Tibial artery (tissue), 4 donors: ENCODE measurements around the gene ZGLP1.

Experiments used
- DNase-seq, 2 donors: peaks; one replicate each; pipeline ENCODE4 v3.0.0-alpha.2; 2019
- H3K27ac ChIP-seq, 2 donors: fragments of 200-600 bp; sonication (generic) in 1 of 2; 1 replicate in 1 of 2; 2 replicates in 1 of 2; pipeline ENCODE4 v1.5.1; 2018 to 2019; ENCODE audit warnings: mild to moderate bottlenecking in 1 of 2
- H3K27me3 ChIP-seq, 2 donors: fragments of 200-600 bp; sonication (generic) in 1 of 2; one replicate each; pipeline versions ENCODE4 v1.5.1 to v1.6.0; 2016 to 2019
- H3K36me3 ChIP-seq, 3 donors: fragments of 200-600 bp; sonication (generic) in 2 of 3; one replicate each; pipeline ENCODE4 v1.5.1; 2016 to 2019; ENCODE audit warnings: mild to moderate bottlenecking in 2 of 3
- H3K4me1 ChIP-seq, 4 donors: fragments of 200-600 bp; sonication (generic) in 2 of 4; 1 replicate in 3 of 4; 2 replicates in 1 of 4; pipeline ENCODE4 v1.5.1; 2016 to 2019
- H3K4me3 ChIP-seq, 2 donors: fragments of 200-600 bp; sonication (generic) in 1 of 2; 1 replicate in 1 of 2; 2 replicates in 1 of 2; pipeline ENCODE4 v1.5.1; 2018 to 2019; ENCODE audit warnings: mild to moderate bottlenecking in 2 of 2
- H3K9me3 ChIP-seq, 3 donors: fragments of 200-600 bp; sonication (generic) in 1 of 3; one replicate each; pipeline ENCODE4 v1.5.1; 2016 to 2019
- intact Hi-C: fragments of 100-400 bp; cut with DNase I; formaldehyde crosslinking; loops from one replicate; pipeline ENCODE4 v1.15.0; 2023; ENCODE audit warnings: low total_unique reads
- TF ChIP-seq, protein P1 (sequence below), 2 experiments: fragments of 200-600 bp in 1 of 2; fragments of 450-650 bp in 1 of 2; IDR thresholded peaks; one replicate each; pipeline ENCODE4 v1.5.1; 2017 to 2019; ENCODE audit warnings: antibody characterized with exemption in 2 of 2, mild to moderate bottlenecking in 1 of 2, moderate library complexity in 1 of 2

The ZGLP1 gene

DNA sequence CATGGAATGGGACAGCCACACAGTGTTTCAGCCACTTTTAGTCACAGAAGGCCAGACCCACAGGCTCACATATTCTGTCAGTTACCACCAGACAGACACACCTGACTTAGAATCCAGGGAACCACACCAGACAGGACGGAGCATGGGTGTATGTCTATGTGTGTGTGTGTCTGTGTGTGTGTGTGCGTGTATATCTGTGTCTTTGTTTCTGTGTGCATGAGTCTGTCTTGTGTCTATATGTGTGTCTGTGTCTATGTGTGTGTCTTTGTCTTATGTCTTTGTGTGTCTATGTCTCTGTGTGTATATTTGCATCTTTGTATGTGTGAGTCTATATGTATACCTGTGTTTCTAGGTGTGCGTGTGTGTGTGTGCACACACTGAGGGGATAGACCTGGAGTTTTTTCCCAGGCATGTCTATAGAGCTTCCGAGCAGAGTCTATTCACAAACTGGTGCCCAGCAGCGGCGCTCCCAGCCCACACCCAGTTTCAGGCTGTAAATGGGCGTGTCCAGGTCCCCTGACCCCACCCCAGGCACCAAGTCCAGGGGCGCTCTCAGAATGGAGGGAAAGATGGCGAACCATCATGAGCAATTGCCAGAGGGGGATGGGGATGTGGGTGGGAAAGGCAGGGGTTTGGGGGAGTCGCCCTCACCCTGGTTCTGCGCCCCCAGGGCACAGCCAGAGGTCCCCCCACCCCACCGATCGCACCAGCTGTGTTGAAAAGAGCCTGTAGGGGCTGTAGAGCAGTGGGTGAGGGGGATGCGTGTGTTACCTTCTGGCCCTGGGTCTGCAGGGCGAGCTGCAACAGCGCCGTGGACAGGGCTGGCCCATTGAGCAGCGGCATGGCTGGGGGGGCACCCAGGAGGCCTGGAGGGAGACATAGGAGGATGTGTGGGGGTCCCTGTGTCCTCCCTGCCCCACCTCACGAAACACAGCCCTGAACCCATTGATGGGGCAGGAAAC lies 12.5 kb upstream of the ZGLP1 start:
- DNase-seq: no peak
- intact Hi-C loops: no loop called here
- TF ChIP-seq, protein P1, sequence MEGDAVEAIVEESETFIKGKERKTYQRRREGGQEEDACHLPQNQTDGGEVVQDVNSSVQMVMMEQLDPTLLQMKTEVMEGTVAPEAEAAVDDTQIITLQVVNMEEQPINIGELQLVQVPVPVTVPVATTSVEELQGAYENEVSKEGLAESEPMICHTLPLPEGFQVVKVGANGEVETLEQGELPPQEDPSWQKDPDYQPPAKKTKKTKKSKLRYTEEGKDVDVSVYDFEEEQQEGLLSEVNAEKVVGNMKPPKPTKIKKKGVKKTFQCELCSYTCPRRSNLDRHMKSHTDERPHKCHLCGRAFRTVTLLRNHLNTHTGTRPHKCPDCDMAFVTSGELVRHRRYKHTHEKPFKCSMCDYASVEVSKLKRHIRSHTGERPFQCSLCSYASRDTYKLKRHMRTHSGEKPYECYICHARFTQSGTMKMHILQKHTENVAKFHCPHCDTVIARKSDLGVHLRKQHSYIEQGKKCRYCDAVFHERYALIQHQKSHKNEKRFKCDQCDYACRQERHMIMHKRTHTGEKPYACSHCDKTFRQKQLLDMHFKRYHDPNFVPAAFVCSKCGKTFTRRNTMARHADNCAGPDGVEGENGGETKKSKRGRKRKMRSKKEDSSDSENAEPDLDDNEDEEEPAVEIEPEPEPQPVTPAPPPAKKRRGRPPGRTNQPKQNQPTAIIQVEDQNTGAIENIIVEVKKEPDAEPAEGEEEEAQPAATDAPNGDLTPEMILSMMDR (IDR thresholded peaks at IDR 0.05): no peak
- no peak overlapping the region for H3K4me3 ChIP-seq
- H3K36me3 ChIP-seq: peaks cover 79 to 100% (median 91%) of the 10 kb centered on the region in 3 donors
- no peak overlapping the region for H3K27ac ChIP-seq
- no peaks in the 10 kb centered on the region for H3K4me1 ChIP-seq
- H3K9me3 ChIP-seq: no peaks in the 10 kb centered on the region
- no peaks in the 10 kb centered on the region for H3K27me3 ChIP-seq

DNA sequence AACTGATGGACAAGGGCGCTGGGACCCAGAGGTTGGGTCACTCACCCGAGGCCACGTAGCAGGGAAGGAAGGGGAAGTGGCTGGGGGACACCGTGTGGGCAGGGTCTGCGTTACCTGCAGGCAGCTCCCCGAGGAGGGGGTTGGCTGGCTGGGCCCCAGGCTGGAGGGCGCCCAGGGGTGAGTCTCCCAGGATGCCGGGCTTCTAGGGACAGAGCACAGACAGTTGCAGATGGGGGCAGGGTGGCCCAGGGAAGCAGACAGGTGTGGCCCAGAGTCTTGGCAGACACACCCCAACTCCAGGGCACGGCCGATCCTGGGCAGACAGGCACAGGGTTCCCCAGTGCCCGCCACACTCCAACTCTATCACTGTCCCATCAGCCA lies 11.8 kb upstream of the ZGLP1 start:
- H3K27ac ChIP-seq: no peak overlapping the region
- no peaks in the 10 kb centered on the region for H3K27me3 ChIP-seq
- TF ChIP-seq, protein P1 (IDR thresholded peaks at IDR 0.05): no peak
- peaks cover 0 to 2% (median 0%) of the 10 kb centered on the region in 4 donors for H3K4me1 ChIP-seq
- H3K9me3 ChIP-seq: no peaks in the 10 kb centered on the region
- peaks cover 73 to 100% (median 87%) of the 10 kb centered on the region in 3 donors for H3K36me3 ChIP-seq
- H3K4me3 ChIP-seq: no peak overlapping the region
- no peak for DNase-seq
- intact Hi-C loops: no loop called here

DNA sequence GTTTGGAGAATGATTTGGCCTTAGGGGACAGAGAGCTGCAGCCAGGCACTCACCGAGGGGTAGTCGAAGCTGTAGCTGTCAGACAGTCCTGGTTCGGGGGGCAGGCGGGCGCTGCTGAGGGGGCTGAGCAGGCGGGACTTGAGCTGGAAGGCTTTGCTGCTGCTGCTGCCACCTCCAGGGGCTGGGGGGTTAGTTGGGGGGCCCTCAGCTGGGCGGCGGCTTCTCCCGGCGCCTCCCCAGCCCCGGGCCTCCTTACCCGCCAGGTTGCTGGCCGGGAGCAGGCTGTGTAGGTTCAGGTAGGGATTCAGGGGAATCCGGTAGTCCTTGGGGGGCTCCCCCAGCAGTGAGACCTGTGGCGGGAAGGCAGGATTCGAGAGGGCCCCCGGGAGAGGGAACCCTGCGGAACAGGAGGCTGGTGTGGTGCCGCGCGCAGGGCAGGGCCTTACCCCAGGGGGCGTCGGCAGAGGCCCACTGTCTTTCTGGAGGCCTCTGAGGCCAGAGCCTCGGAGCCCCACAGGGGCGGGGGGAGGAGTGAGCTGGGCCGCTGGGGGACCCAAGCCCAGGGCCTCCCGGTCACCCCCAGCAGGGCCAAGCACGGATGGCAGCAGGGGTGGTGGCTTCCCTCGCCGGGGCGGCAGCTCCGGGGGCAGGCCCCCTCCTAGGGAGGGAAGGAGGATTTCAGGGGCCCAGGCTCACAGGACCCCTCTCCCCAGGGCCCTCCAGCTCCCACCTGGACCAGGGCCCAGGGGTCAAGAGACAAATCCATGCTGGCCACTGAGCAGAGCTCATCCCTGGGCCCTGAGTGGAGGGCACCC lies 11.2 kb upstream of the ZGLP1 start:
- peaks cover 67 to 94% (median 81%) of the 10 kb centered on the region in 3 donors for H3K36me3 ChIP-seq
- intact Hi-C loops: no loop called here
- H3K27me3 ChIP-seq: no peaks in the 10 kb centered on the region
- no peak overlapping the region for H3K27ac ChIP-seq
- DNase-seq: no peak
- peaks cover 0 to 8% (median 5%) of the 10 kb centered on the region in 4 donors for H3K4me1 ChIP-seq
- no peak overlapping the region for H3K4me3 ChIP-seq
- no peaks in the 10 kb centered on the region for H3K9me3 ChIP-seq
- TF ChIP-seq, protein P1 (IDR thresholded peaks at IDR 0.05): no peak

DNA sequence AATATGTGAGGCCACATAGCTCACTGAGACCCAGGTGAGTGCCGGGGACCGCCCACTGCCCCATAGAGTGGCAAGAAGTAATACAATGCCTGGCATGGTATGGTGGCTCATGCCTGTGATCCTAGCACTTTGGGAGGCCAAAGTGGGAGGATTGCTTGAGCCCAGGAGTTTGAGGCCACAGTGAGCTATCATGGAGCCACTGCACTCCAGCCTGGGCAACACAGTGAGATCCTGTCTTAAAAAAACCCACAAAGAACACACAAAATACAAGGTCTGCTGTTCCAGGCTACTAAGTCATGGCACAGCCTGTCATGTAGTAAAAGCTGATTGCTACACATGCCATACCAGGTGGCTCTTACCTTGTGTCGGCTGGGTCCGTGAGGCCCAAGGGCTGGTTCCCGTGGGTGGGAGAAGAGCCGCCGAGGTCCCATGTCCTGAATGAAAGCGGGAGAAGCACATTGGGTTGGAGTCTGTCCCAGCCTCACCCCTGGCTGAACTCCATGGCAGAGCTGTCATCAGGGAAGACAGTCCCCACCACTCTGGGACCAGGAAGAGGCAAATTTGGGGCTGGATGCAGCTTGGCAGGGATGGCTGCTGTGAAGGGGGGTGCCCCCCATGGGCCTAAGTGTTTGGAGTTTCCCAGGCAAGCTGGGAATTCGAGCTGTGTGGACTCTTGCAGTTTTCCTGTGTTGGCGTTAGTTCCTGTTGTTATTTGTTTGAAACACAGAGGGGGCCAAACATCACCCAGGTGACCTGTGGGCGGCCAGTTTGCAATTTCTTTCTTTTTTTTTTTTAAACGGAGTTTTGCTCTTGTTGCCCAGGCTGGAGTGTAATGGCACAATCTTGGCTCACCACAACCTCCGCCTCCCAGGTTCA lies 9.4 kb upstream of the ZGLP1 start:
- DNase-seq: no peak
- H3K4me1 ChIP-seq: peaks cover 0 to 16% (median 10%) of the 10 kb centered on the region in 4 donors
- intact Hi-C loops: no loop called here
- no peaks in the 10 kb centered on the region for H3K9me3 ChIP-seq
- TF ChIP-seq, protein P1 (IDR thresholded peaks at IDR 0.05): no peak
- no peaks in the 10 kb centered on the region for H3K27me3 ChIP-seq
- H3K27ac ChIP-seq: no peak overlapping the region
- peaks cover 49 to 76% (median 63%) of the 10 kb centered on the region in 3 donors for H3K36me3 ChIP-seq
- H3K4me3 ChIP-seq: no peak overlapping the region
